CD4-positive, alpha-beta T cell (primary cell): ENCODE results near the gene SLC39A8. TPM values are rescaled to one million over a fixed set of nuclear protein-coding genes. Genes with fewer than 3 reads are reported as not detected.

Source experiments
- ATAC-seq: fragments of 200-7000 bp; cut with Tn5 transposase; one replicate; pipeline ENCODE4 v1.10.0; 2022; ENCODE audit warnings: mild to moderate bottlenecking; ENCODE audit not compliant: poor library complexity
- CTCF ChIA-PET: fragments of 350-600 bp; sonication (Branson Sonifier 250); formaldehyde crosslinking; loops from one replicate; lab custom pipeline; 2021; ENCODE audit warnings: antibody characterized with exemption, inconsistent platforms; lab: Charles Lee
- POLR2A ChIA-PET: fragments of 350-600 bp; sonication (Branson Sonifier 250); formaldehyde crosslinking; loops from one replicate; lab custom pipeline; 2021; ENCODE audit warnings: antibody characterized with exemption, inconsistent platforms; lab: Charles Lee
- DNase-seq, 14 experiments: peaks; one replicate each; pipeline ENCODE4 v3.0.0-alpha.2; 2013 to 2020; ENCODE audit warnings: mixed read lengths in 2 of 14
- H3K27ac ChIP-seq, 2 donors: one replicate each; pipeline versions ENCODE4 v1.5.1 to v1.7.0; 2013; ENCODE audit warnings: low read length in 2 of 2, low read depth in 1 of 2, mild to moderate bottlenecking in 1 of 2
- H3K27me3 ChIP-seq, 2 experiments: 1 replicate in 1 of 2; 2 replicates in 1 of 2; pipeline versions ENCODE4 v1.6.1 to v1.7.0; 2013; ENCODE audit warnings: low read length in 2 of 2, control low read depth in 1 of 2, mild to moderate bottlenecking in 1 of 2, moderate library complexity in 1 of 2; ENCODE audit not compliant: insufficient read depth in 2 of 2, control insufficient read depth in 1 of 2
- H3K36me3 ChIP-seq: one replicate; pipeline ENCODE4 v1.6.1; 2013; ENCODE audit warnings: low read length, control low read depth; ENCODE audit not compliant: insufficient read depth
- H3K4me1 ChIP-seq: one replicate; pipeline ENCODE4 v1.6.1; 2013; ENCODE audit warnings: low read length, control low read depth; ENCODE audit not compliant: insufficient read depth
- H3K4me3 ChIP-seq: one replicate; pipeline ENCODE4 v1.5.1; 2013; ENCODE audit warnings: mild to moderate bottlenecking, low read length, moderate library complexity
- H3K9me3 ChIP-seq, 2 experiments: 1 replicate in 1 of 2; 2 replicates in 1 of 2; pipeline versions ENCODE4 v1.6.1 to v1.7.0; 2013; ENCODE audit warnings: low read length in 2 of 2, mild to moderate bottlenecking in 2 of 2, control low read depth in 1 of 2, moderate library complexity in 1 of 2; ENCODE audit not compliant: control insufficient read depth in 1 of 2, insufficient read depth in 1 of 2
- H3K27ac Mint-ChIP-seq: one replicate; pipeline ENCODE4 v1.8.0; 2020; ENCODE audit warnings: mixed read lengths
- H3K27me3 Mint-ChIP-seq: one replicate; pipeline ENCODE4 v1.8.0; 2021; ENCODE audit warnings: mixed read lengths
- H3K36me3 Mint-ChIP-seq: one replicate; pipeline ENCODE4 v1.8.0; 2021; ENCODE audit warnings: low read depth, mixed read lengths
- H3K4me1 Mint-ChIP-seq: one replicate; pipeline ENCODE4 v1.8.0; 2021; ENCODE audit warnings: low read depth, mixed read lengths
- H3K4me3 Mint-ChIP-seq: one replicate; pipeline ENCODE4 v1.8.0; 2020; ENCODE audit warnings: mild to moderate bottlenecking, mixed read lengths
- H3K9me3 Mint-ChIP-seq: one replicate; pipeline ENCODE4 v1.8.0; 2020; ENCODE audit warnings: mixed read lengths
- CTCF ChIP-seq: fragments of 200-600 bp; IDR thresholded peaks from one replicate; pipeline ENCODE4 v1.8.0; 2022; ENCODE audit warnings: antibody characterized with exemption, mild to moderate bottlenecking
- intact Hi-C, 2 experiments: fragments of 100-400 bp; cut with DNase I in 1 of 2; cut with micrococcal nuclease in 1 of 2; formaldehyde crosslinking; loops; one replicate each; pipeline versions ENCODE4 v1.15.1 to v1.9.0; 2023 to 2025; cut with DNase I, micrococcal nuclease
- total RNA-seq, 174 experiments: library from RNA in 2 of 174; stranded (reverse) in 2 of 174; gene quantifications; one replicate each; pipeline ENCODE4 v1.2.3 and lab custom pipeline; 2021 to 2026

SLC39A8 gene
- total RNA-seq, 2 experiments from 2014 or later: 17.9 to 18.0 TPM

DNA sequence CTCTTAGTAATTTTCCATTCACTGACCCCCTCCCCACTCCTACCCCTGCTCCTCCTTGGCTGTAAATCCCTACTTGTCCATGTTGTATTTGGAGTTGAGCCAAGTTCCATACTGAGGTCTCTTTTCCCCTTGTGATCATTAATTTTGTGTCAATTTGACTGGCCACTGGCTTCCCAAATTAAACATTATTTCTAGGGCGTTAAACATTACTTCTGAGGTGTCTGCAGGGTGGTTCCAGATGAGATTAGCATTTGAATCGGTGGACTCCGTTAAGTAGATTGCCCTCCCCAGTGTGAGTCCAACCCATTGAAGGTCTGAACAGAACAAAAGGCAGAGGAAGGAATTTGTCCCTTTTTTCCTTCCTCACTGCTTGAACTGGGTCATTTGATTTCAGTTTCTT, 25.7 kb downstream of the SLC39A8 start:
- H3K4me3 Mint-ChIP-seq: no peak overlapping the region
- intact Hi-C loops: no loop called here
- Histone ChIP-seq H3K4me1 (no peaks in the 10 kb centered on the region), H3K36me3 (peaks cover 4% of the 10 kb centered on the region), H3K4me3 (no peak overlapping the region), H3K9me3 (no peaks in the 10 kb centered on the region), H3K27ac (no peak overlapping the region), H3K27me3 (no peaks in the 10 kb centered on the region)
- TF ChIP-seq CTCF: no peak
- H3K27ac Mint-ChIP-seq: no peak overlapping the region
- no peak for DNase-seq
- H3K36me3 Mint-ChIP-seq: peaks cover 5% of the 10 kb centered on the region
- no peaks in the 10 kb centered on the region for H3K27me3 Mint-ChIP-seq
- H3K4me1 Mint-ChIP-seq: peaks cover 26% of the 10 kb centered on the region
- H3K9me3 Mint-ChIP-seq: no peaks in the 10 kb centered on the region
- CTCF ChIA-PET: no interaction called here
- POLR2A ChIA-PET: no interaction called here
- no peak for ATAC-seq

- ChIA-PET CTCF (interaction anchor here (1.1 kb wide), 1 partner anchor 16 kb away, joined by 3 read pairs; no protein-coding TSS in a partner anchor), POLR2A (no interaction called here)
- peaks cover 16% of the 10 kb centered on the region for H3K36me3 Mint-ChIP-seq
- Histone ChIP-seq H3K27me3 (no peaks in the 10 kb centered on the region), H3K27ac (no peak overlapping the region), H3K4me3 (no peak overlapping the region), H3K36me3 (peaks cover 4% of the 10 kb centered on the region), H3K4me1 (no peaks in the 10 kb centered on the region), H3K9me3 (no peaks in the 10 kb centered on the region)
- peaks cover 35% of the 10 kb centered on the region for H3K4me1 Mint-ChIP-seq
- TF ChIP-seq CTCF: no peak
- intact Hi-C loops: no loop called here
- no peaks in the 10 kb centered on the region for H3K9me3 Mint-ChIP-seq
- no peak for DNase-seq
- no peak overlapping the region for H3K27ac Mint-ChIP-seq
- H3K4me3 Mint-ChIP-seq: no peak overlapping the region
- no peak for ATAC-seq
- no peaks in the 10 kb centered on the region for H3K27me3 Mint-ChIP-seq
Observed at GRCh38 chr4:102318526-102318925, 26.8 kb downstream of the SLC39A8 start.

DNA sequence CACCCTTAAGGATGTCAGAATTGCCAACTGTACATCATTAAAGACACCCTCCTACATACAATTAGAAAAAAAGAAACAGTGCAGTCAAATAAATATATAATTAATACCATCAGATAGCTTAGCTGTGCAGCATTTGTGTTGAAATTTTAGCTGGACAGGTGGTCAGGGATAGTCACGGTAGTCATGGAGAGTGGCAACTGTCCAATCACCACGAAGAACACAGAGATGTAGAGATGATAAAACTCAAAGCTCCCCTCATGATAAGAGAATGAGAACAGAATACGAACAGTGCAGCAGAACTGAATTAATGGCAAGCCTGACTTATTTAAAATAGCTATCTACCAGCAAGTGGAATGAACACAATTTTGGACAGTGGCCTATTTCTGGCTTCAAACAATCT, 27.2 kb downstream of the SLC39A8 start:
- Mint-ChIP-seq H3K36me3 (peaks cover 18% of the 10 kb centered on the region), H3K27me3 (no peaks in the 10 kb centered on the region), H3K4me1 (peaks cover 38% of the 10 kb centered on the region), H3K27ac (no peak overlapping the region), H3K9me3 (no peaks in the 10 kb centered on the region), H3K4me3 (no peak overlapping the region)
- DNase-seq (no peak), ATAC-seq (no peak)
- intact Hi-C loops: no loop called here
- H3K27me3 ChIP-seq: no peaks in the 10 kb centered on the region
- H3K27ac ChIP-seq: no peak overlapping the region
- TF ChIP-seq CTCF: no peak
- peaks cover 4% of the 10 kb centered on the region for H3K36me3 ChIP-seq
- POLR2A ChIA-PET: no interaction called here
- CTCF ChIA-PET: interaction anchor here (1.1 kb wide), 1 partner anchor 15 kb away, joined by 3 read pairs; no protein-coding TSS in a partner anchor
- no peak overlapping the region for H3K4me3 ChIP-seq
- H3K4me1 ChIP-seq: no peaks in the 10 kb centered on the region
- H3K9me3 ChIP-seq: no peaks in the 10 kb centered on the region
